NCI-H146 (cell line): ENCODE results near the gene COL18A1.

Experiments
- DNase-seq: peaks from one replicate; lab custom pipeline; 2025; lab: John Stamatoyannopoulos, UW

Gene COL18A1

DNA sequence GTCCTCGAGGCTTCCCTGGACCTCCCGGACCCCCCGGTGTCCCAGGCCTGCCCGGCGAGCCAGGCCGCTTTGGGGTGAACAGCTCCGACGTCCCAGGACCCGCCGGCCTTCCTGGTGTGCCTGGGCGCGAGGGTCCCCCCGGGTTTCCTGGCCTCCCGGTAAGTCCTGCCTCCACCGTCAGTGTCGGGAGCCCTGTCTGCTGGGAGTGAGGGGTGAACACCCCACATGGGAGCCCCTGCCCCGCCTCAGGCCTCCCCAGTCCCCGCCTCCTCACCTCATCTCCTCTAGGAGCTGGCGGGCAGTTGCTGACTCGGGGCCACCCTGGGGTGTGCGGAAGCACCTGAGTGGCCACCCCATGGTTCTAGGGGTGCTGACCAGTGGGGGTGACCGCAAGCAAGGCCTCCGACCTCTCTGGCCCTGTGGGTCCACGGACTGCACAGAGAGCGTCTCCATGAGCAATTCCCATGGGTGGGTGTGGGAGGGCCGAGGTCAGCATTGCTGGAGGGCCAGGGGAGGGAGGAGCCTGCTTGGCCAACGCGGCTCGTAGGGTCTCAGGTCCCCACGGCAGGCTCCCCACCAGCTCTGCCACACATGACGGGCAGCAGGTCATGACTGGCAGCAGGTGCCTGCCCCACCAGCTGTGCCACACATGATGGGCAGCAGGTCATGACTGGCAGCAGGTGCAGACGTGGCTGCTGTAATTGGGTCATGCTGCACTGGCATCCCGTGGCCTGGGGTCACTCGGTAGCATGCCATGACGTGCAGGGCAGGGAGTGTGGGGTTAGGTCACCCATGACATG is 75.9 kb downstream of the COL18A1 start:
- DNase-seq, result no peak

- no peak for DNase-seq
Measured at GRCh38 chr21:45481566-45481965, 76.6 kb downstream of the COL18A1 start.

DNA sequence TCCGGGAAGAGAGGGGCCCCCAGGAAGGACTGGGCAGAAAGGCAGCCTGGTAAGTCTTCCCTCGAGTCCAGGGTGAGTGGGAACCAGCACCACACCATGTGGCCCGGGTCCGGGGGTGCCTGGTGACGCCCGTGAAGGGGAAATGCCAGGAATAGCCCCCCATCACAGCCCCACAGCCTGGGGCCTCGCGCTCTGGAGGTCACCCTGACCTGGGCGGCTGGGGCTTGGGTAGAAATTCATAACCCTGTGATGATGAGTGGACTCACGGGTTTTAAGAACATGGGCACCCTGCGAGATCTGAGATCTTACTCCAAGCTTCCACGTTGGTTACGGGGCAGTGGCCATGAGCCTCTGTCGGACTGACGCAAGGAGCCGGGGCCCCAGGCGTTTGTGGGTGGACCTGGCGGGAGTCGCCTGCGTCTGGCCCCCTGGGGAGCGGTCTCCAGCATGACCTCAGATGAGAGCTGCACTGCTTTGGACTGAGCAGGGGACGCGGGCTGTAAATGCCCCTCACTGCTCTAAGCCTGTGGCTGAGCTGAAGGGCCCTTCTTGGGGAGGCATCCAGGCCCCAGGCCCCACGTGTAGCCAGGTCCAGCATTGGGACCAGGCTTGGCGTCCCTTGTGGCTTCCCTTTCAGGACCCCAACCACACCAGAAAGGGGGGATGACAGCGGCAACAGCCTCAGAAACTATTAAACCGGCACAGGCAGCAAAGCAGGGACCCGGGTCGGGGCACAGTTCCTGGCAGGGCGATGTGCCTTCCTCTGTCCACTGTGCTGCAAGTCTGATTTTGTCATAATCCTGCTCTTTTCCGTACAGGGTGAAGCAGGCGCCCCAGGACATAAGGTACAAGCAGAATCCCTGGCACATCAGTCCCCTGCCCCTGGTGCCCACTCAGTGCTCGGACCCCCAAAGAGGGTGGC is 77.3 kb downstream of the COL18A1 start:
- no peak for DNase-seq

GRCh38 chr21:45482899-45483821 is 78.2 kb downstream of the COL18A1 start:
- no peak for DNase-seq

- no peak for DNase-seq
Measured at GRCh38 chr21:45484318-45484717, 79.4 kb downstream of the COL18A1 start.

DNA sequence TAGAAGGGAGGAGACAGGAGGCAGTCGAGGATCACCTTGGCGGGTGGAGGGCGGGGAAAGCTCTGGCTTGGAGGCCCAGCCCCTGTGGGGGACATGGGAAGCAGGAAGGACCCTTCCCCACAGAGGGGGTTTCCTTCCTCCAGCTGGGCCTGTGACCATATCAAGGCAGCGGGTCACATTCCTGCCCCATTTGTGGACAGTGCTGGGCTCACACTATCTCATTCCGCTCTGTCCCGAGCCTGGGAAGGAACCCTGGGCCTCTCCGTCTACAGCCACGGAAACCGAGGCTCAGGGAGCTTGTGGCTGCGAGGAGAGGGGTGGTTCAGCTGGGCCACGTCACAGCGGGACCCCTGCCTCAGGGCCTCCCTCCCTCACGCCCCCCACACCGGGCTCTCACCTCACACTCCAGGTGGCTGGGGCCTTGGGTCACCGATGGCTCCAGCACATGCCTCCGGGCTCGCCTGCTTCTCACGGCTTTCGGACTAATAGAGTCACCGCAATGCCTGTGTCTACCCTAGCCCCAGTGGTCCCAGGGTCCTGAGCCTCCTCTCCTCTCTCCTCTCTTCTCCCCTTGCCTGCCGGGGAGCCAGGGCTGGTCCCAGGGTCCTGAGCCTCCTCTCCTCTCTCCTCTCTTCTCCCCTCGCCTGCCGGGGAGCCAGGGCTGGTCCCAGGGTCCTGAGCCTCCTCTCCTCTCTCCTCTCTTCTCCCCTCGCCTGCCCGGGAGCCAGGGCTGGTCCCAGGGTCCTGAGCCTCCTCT is 80.9 kb downstream of the COL18A1 start:
- DNase-seq, result no peak

- DNase-seq, result no peak
Measured at GRCh38 chr21:45486443-45487160, 81.6 kb downstream of the COL18A1 start.

DNA sequence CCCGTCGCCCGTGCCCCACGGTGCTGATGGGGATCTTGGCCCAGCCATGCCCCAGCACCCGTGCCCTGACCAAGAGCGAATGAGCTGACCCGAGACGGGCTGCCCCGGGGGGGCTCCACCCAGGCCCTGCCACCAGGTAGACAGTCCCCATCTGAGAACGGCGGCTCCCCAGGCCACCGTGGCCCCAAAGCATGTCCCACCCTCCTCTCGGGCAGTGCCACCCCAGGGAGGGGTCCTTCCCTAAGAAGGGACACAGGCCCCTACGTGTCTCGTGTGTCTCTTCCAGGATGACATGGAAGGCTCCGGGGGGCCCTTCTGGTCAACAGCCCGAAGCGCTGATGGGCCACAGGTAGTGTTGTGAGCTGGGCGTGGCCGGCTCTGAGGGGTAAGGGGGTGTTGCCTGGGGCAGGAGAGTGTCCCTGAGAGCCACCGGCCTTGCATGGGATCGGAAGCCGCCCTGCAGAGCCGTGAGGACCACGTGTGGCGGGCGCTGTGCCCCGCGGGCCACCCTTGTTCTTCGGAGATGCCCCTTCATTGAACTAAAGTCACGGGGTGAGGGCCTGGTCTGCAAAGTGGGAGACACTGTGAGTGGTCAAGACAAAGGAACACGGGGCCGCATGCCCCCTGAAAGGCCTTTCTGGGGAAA is 82.3 kb downstream of the COL18A1 start:
- DNase-seq, result no peak

GRCh38 chr21:45487891-45488600 is 83.1 kb downstream of the COL18A1 start:
- no peak for DNase-seq

DNA sequence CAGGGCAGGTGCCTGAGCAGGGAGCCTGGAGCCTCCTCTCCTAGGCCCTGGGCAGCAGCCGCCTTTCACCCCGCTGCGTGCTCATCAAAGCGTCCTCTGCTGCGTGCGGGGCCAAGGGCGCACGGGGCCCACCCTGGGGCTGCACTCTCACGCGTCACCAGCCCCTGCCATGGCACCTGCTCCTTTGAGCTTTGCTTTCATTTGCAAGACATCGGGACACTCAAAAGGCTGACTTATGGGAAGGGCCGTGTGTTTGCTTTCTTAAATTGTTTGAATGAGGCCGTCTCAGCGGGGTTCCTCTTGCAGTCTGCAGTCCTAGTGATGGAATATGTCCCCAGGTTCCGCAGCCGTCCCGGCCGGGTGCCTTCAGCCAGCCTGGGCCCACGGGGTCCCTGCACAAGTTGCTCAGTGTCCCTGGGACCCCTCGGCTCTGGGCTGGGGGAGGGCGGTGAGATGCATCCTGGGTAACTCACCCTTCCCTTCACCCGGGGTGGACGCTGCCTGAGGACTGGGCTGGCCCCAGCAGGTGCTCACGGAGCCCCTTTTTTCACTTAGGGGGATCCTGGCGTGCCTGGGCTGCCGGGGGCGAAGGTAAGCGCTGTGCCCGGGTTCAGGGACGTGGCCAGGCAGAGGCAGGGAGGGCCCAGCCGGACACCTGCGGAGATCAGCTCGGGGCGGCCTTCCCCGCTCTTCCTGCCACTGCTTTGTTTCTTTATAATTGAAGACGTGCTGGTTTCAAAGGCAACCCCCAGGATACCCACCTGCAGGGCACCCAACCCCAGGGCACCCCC is 84.2 kb downstream of the COL18A1 start:
- DNase-seq, result peak; percentile 30

DNA sequence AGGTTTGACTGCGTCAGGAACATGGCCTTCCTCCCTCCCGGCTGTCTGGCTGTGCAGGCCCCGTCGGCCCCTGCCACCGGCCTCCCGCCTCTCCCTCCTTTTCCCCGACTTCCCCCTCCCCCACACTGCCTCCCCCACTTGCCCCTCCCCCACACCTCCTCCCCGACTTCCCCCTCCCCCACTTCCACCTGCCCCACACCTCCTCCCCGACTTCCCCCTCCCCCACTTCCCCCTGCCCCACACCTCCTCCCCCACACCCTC is 84.7 kb downstream of the COL18A1 start:
- DNase-seq, result no peak

DNA sequence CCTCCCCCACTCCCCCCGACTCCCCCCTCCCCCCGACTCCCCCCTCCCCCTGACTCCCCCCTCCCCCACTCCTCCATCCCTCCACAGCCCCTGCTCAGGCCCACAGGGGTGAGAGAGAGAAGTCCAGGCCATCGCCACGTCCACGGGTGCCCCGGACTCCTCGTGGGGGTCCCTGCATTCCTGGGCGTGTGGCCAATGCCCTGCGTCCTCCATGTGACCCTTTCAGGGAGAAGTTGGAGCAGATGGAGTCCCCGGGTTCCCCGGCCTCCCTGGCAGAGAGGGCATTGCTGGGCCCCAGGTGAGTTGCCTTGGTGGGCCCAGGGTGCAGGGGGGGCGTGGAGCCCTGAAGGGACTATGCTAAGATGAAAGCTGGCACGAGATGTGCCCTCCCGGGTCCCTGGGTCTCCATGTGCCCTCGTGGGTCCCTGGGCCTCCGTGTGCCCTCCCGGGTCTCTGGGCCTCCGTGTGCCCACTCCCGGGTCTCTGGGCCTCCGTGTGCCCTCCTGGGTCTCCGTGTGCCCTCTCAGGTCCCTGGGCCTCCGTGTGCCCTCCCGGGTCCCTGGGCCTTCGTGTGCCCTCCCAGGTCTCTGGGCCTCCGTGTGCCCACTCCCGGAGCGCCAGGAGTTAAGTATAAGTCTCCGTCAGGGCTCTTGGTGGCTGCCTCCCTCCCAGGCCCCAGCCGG is 85.2 kb downstream of the COL18A1 start:
- no peak for DNase-seq

- no peak for DNase-seq
Measured at GRCh38 chr21:45491056-45491455, 86.1 kb downstream of the COL18A1 start.

- DNase-seq, result no peak
Measured at GRCh38 chr21:45491623-45492022, 86.7 kb downstream of the COL18A1 start.

DNA sequence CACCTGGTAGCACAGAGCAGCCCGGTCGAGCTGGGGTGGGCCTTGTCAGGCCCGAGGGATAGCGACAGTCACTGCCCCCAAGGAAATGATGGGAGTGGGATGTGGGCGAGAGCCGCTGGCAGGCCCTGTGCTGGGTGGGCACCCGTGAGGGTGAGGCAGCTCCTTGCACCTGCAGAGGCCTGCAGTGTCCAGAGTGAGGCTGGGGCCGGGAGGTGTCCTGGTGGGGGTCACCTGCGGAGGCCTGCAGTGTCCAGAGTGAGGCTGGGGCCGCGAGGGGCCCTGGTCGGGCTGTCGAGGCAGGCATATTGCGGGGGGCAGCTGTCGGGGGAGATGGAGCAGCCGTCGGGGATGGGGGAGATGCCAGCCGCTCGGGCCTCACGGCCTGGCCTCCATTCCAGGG is 87.8 kb downstream of the COL18A1 start:
- DNase-seq, result no peak

GRCh38 chr21:45493401-45494001 is 88.5 kb downstream of the COL18A1 start:
- no peak for DNase-seq

- no peak for DNase-seq
Measured at GRCh38 chr21:45494135-45494850, 89.3 kb downstream of the COL18A1 start.
